Activated CD8-positive, alpha-beta T cell treated with anti-CD3 and anti-CD28 coated beads, Interleukin-2, amount 10 ng/mL, durations not matched to agents 7 days and 5 days (primary cell): ENCODE results near the gene SLC9B2. TPM values are rescaled to one million over a fixed set of nuclear protein-coding genes. Genes with fewer than 3 reads are reported as not detected.
A peak's percentile ranks its signal among the peaks of the same experiment; 100 is the strongest.

ENCODE experiments used
- ATAC-seq: fragments of 150-1000 bp; cut with Tn5 transposase; one replicate; pipeline ENCODE4 v1.10.0; 2021; ENCODE audit warnings: moderate library complexity
- CTCF ChIA-PET: fragments of 350-600 bp; sonication (Branson Sonifier 250); formaldehyde crosslinking; loops from one replicate; lab custom pipeline; 2021; ENCODE audit warnings: antibody characterized with exemption; lab: Charles Lee
- POLR2A ChIA-PET: fragments of 350-600 bp; sonication (Branson Sonifier 250); formaldehyde crosslinking; loops from one replicate; lab custom pipeline; 2021; ENCODE audit warnings: antibody characterized with exemption; lab: Charles Lee
- DNase-seq: peaks from one replicate; pipeline ENCODE4 v3.0.0-alpha.2; 2020
- H3K27ac Mint-ChIP-seq: one replicate; pipeline ENCODE4 v1.8.0; 2021; ENCODE audit warnings: mild to moderate bottlenecking, mixed read lengths
- H3K27me3 Mint-ChIP-seq: one replicate; pipeline ENCODE4 v1.8.0; 2021; ENCODE audit warnings: low read depth, mixed read lengths
- H3K36me3 Mint-ChIP-seq: one replicate; pipeline ENCODE4 v1.8.0; 2021; ENCODE audit warnings: low read depth, mixed read lengths
- H3K4me1 Mint-ChIP-seq: one replicate; pipeline ENCODE4 v1.8.0; 2021; ENCODE audit warnings: low read depth, mixed read lengths
- H3K4me3 Mint-ChIP-seq: one replicate; pipeline ENCODE4 v1.8.0; 2021; ENCODE audit warnings: mild to moderate bottlenecking, mixed read lengths
- H3K9me3 Mint-ChIP-seq: one replicate; pipeline ENCODE4 v1.8.0; 2022; ENCODE audit warnings: mixed read lengths; ENCODE audit not compliant: insufficient read depth
- total RNA-seq, 2 experiments: library from RNA; stranded (reverse); gene quantifications; one replicate each; pipeline ENCODE4 v1.2.3, GENCODE V29; 2021

SLC9B2 gene
- total RNA-seq, 2 experiments from 2014 or later = 19.1 to 21.9 TPM

- CTCF ChIA-PET = interaction anchor here (0.6 to 4.2 kb wide), 29 partner anchors 7 to 1929 kb away, joined by 3 to 31 read pairs (median 4); partner anchors contain the start of genes SLC39A8, SLC9B2 and UBE2D3
- no peaks in the 10 kb centered on the region for H3K27me3 Mint-ChIP-seq
- H3K27ac Mint-ChIP-seq = peak overlapping the region; percentile 72
- H3K9me3 Mint-ChIP-seq = no peaks in the 10 kb centered on the region
- POLR2A ChIA-PET = interaction anchor here (1.4 kb wide), 1 partner anchor 80 kb away, joined by 4 read pairs; no protein-coding TSS in a partner anchor
- H3K4me3 Mint-ChIP-seq = peak overlapping the region; percentile 78
- DNase-seq (no peak), ATAC-seq (no peak)
- peaks cover 22% of the 10 kb centered on the region for H3K4me1 Mint-ChIP-seq
- peaks cover 2% of the 10 kb centered on the region for H3K36me3 Mint-ChIP-seq
These were observed 22.3 kb upstream of the SLC9B2 start for GRCh38 chr4:103098756-103099440.

DNA sequence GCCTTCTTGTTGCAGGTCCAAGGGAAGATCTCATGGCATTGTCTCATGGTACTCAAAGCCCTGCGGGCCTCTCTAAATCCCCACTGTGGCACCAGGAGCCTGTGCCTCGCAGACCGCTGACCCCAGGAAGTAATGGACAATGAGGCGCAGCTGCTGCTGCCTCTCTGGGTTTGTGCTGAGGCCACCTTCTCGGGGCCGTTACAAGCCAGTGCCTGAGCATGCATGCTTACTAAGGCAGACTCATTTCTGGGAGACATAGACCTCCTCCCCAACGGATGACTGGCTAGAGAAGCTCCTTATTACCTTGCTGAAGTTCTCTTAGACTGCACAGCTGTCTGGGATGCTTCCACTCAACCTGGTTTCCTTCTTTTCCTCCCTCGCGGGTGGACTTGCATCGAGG, 21.8 kb upstream of the SLC9B2 start:
- peaks cover 3% of the 10 kb centered on the region for H3K36me3 Mint-ChIP-seq
- DNase-seq = no peak
- H3K9me3 Mint-ChIP-seq = no peaks in the 10 kb centered on the region
- H3K27ac Mint-ChIP-seq = no peak overlapping the region
- ChIA-PET CTCF (interaction anchor here (1.2 to 4.2 kb wide), 6 partner anchors 9 to 650 kb away, joined by 3 to 31 read pairs (median 18); partner anchors contain the start of gene SLC9B2), POLR2A (no interaction called here)
- no peak for ATAC-seq
- peak overlapping the region; percentile 78 for H3K4me3 Mint-ChIP-seq
- H3K4me1 Mint-ChIP-seq = peaks cover 22% of the 10 kb centered on the region
- no peaks in the 10 kb centered on the region for H3K27me3 Mint-ChIP-seq

DNA sequence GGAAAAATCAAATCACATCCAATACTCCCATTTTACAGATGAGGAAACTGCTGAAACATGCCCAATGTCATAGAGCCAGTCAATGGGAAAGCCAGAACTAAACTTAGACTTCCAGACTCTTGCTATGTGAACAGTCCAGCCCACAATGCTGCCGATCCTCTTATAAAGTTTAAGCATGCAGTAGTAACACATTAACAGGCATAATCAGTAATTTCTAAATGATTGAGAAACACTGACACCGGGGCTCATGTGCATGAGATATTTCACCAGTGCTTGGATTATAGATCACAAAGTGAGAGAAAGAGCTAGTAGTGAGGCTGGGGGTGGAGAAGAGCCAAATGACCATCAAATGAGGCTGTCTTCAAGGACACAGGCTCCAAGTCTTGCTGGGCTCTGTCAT, 20.6 kb upstream of the SLC9B2 start:
- Mint-ChIP-seq H3K9me3 (no peaks in the 10 kb centered on the region), H3K27ac (no peak overlapping the region), H3K4me3 (no peak overlapping the region), H3K36me3 (peaks cover 6% of the 10 kb centered on the region), H3K27me3 (no peaks in the 10 kb centered on the region), H3K4me1 (peaks cover 34% of the 10 kb centered on the region)
- CTCF ChIA-PET = interaction anchor here (4.2 kb wide), 1 partner anchor 20 kb away, joined by 25 read pairs; the partner anchor contains the start of gene SLC9B2
- POLR2A ChIA-PET = no interaction called here
- ATAC-seq (no peak), DNase-seq (no peak)

- no peak overlapping the region for H3K4me3 Mint-ChIP-seq
- no peaks in the 10 kb centered on the region for H3K9me3 Mint-ChIP-seq
- H3K27ac Mint-ChIP-seq = no peak overlapping the region
- ChIA-PET POLR2A (interaction anchor here (0.6 to 1.2 kb wide), 2 partner anchors 104 to 226 kb away, joined by 3 read pairs; partner anchors contain the start of gene CISD2), CTCF (interaction anchor here (0.6 to 2.4 kb wide), 8 partner anchors 14 to 278 kb away, joined by 3 to 9 read pairs (median 3); partner anchors contain the start of gene UBE2D3)
- H3K4me1 Mint-ChIP-seq = peaks cover 42% of the 10 kb centered on the region
- peaks cover 12% of the 10 kb centered on the region for H3K36me3 Mint-ChIP-seq
- DNase-seq (no peak), ATAC-seq (no peak)
- H3K27me3 Mint-ChIP-seq = no peaks in the 10 kb centered on the region
These were observed 18.5 kb upstream of the SLC9B2 start for GRCh38 chr4:103095080-103095479.

- peaks cover 26% of the 10 kb centered on the region for H3K4me1 Mint-ChIP-seq
- no peaks in the 10 kb centered on the region for H3K9me3 Mint-ChIP-seq
- DNase-seq = no peak
- H3K27me3 Mint-ChIP-seq = no peaks in the 10 kb centered on the region
- H3K27ac Mint-ChIP-seq = peak overlapping the region; percentile 73
- ChIA-PET POLR2A (interaction anchor here (1.3 kb wide), 1 partner anchor 264 kb away, joined by 4 read pairs; no protein-coding TSS in a partner anchor), CTCF (interaction anchor here (0.6 to 6.4 kb wide), 34 partner anchors 8 to 662 kb away, joined by 3 to 115 read pairs (median 4); partner anchors contain the start of genes BDH2, CISD2, MANBA and SLC9B1)
- no peak for ATAC-seq
- peak overlapping the region; percentile 67 for H3K4me3 Mint-ChIP-seq
- H3K36me3 Mint-ChIP-seq = peaks cover 17% of the 10 kb centered on the region
These were observed 15.7 kb upstream of the SLC9B2 start for GRCh38 chr4:103092245-103092644.

DNA sequence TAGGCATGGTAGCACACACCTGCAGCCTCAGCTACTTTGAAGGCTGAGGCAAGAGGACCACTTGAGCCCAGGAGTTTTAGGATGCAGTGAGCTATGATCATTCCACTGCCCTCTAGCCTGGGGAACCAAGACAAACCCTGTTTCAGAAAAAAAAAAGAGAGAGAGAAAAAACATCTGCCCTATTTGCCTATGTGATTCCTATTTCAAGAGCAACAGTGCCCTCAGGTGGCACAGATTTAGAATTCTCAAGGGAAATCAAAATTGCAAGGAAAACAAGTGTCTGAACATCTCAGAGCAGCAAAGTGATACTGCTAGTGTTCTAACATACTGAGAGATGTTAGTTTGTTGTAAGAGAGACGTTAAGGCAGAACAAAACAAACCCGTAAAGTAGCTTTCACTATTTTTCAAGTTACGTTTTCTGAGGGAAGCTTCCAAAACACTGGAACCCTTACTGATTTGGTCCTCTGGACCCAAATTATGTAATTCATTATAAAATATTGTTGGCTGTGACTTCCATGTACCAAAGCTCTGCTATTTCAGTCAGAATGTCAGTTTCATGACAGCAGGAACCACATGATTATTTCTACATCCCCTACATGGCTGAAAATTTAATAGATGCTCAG, 15.2 kb upstream of the SLC9B2 start:
- peak overlapping the region; percentile 77 for H3K27ac Mint-ChIP-seq
- peaks cover 22% of the 10 kb centered on the region for H3K36me3 Mint-ChIP-seq
- ChIA-PET POLR2A (interaction anchor here (1.1 to 1.3 kb wide), 2 partner anchors 16 to 264 kb away, joined by 3 to 4 read pairs; no protein-coding TSS in a partner anchor), CTCF (interaction anchor here (0.6 to 6.4 kb wide), 39 partner anchors 8 to 661 kb away, joined by 3 to 115 read pairs (median 4); partner anchors contain the start of genes BDH2, CISD2, MANBA and SLC9B1)
- peak overlapping the region; percentile 67 for H3K4me3 Mint-ChIP-seq
- H3K4me1 Mint-ChIP-seq = peaks cover 26% of the 10 kb centered on the region
- DNase-seq = peak; percentile 75
- H3K27me3 Mint-ChIP-seq = no peaks in the 10 kb centered on the region
- H3K9me3 Mint-ChIP-seq = no peaks in the 10 kb centered on the region
- peak; percentile 77 for ATAC-seq

GRCh38 chr4:103089481-103089880, 12.9 kb upstream of the SLC9B2 start:
- ATAC-seq = peak; percentile 37
- no peak overlapping the region for H3K4me3 Mint-ChIP-seq
- ChIA-PET POLR2A (interaction anchor here (1.3 kb wide), 1 partner anchor 744 kb away, joined by 6 read pairs; the partner anchor contains the start of gene SLC39A8), CTCF (interaction anchor here (0.7 to 6.4 kb wide), 9 partner anchors 11 to 743 kb away, joined by 3 to 115 read pairs (median 4); partner anchors contain the start of genes BDH2, SLC9B1 and SLC9B2)
- no peaks in the 10 kb centered on the region for H3K9me3 Mint-ChIP-seq
- H3K36me3 Mint-ChIP-seq = peaks cover 24% of the 10 kb centered on the region
- no peak overlapping the region for H3K27ac Mint-ChIP-seq
- H3K4me1 Mint-ChIP-seq = peaks cover 26% of the 10 kb centered on the region
- no peaks in the 10 kb centered on the region for H3K27me3 Mint-ChIP-seq
- no peak for DNase-seq

DNA sequence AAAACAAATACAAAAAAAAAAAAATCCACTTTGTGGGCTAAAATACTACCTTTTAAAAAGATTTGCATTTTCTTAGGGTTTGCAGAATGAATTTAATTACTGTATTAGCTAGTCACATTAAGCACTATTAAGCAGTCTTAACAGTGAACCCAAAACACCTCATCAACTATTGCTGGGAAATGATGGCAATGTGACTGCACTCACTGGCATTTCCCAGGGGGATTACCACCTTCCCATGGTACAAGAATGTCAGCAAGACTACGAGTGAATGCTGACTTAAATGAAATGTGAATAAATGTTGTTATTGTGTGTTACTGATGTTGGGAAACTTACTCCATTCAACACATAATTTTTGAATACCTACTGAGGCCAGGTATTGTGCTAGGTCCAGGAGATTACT, 10.0 kb upstream of the SLC9B2 start:
- Mint-ChIP-seq H3K9me3 (no peaks in the 10 kb centered on the region), H3K36me3 (peaks cover 18% of the 10 kb centered on the region), H3K4me3 (no peak overlapping the region), H3K27me3 (no peaks in the 10 kb centered on the region), H3K4me1 (peaks cover 8% of the 10 kb centered on the region), H3K27ac (no peak overlapping the region)
- POLR2A ChIA-PET = no interaction called here
- DNase-seq (no peak), ATAC-seq (no peak)
- CTCF ChIA-PET = interaction anchor here (0.8 to 6.4 kb wide), 2 partner anchors 8 to 41 kb away, joined by 3 to 115 read pairs; partner anchors contain the start of gene SLC9B2

DNA sequence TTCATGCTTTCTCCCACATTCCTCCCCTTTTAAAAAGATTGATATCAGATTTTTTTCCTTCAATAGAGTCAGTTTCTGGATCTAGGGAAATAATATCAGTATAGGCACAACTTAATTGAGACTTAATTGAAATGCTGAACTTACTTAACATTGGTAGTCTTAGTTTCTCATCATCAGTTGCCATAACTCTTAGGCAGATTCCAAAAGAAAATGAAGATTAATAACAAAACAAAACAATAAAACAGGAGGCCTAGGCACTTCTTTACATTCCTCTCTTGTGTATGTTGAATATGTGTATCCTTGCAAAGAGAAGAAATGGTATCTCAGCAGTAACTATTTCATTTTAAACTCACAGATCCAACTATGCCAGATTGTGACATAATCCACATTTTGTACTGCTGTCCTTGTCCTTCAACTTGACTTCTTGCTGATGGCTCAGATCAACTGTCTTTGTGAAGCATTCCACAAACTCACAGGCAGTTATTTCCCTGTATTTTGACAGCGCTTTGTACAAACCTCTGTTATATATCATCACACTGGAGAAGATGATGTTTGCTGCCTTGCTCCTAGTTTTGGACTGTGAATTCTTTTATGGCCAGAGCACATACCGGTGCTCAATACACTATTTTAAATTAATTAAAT, 9.1 kb upstream of the SLC9B2 start:
- H3K4me3 Mint-ChIP-seq = no peak overlapping the region
- ChIA-PET POLR2A (no interaction called here), CTCF (interaction anchor here (0.8 kb wide), 1 partner anchor 40 kb away, joined by 3 read pairs; no protein-coding TSS in a partner anchor)
- no peaks in the 10 kb centered on the region for H3K9me3 Mint-ChIP-seq
- no peaks in the 10 kb centered on the region for H3K27me3 Mint-ChIP-seq
- peaks cover 6% of the 10 kb centered on the region for H3K4me1 Mint-ChIP-seq
- no peak overlapping the region for H3K27ac Mint-ChIP-seq
- H3K36me3 Mint-ChIP-seq = peaks cover 17% of the 10 kb centered on the region
- DNase-seq = no peak
- no peak for ATAC-seq

GRCh38 chr4:103079621-103080020, 3.1 kb upstream of the SLC9B2 start:
- ATAC-seq (no peak), DNase-seq (no peak)
- ChIA-PET POLR2A (no interaction called here), CTCF (interaction anchor here (1.0 to 9.6 kb wide), 3 partner anchors 10 to 319 kb away, joined by 3 to 115 read pairs (median 9); partner anchors contain the start of genes BDH2 and MANBA)
- H3K4me3 Mint-ChIP-seq = no peak overlapping the region
- H3K4me1 Mint-ChIP-seq = peaks cover 27% of the 10 kb centered on the region
- H3K27ac Mint-ChIP-seq = no peak overlapping the region
- peaks cover 6% of the 10 kb centered on the region for H3K36me3 Mint-ChIP-seq
- no peaks in the 10 kb centered on the region for H3K27me3 Mint-ChIP-seq
- H3K9me3 Mint-ChIP-seq = no peaks in the 10 kb centered on the region
